Measurements from ENCODE around the gene ARHGEF17. TPM values are rescaled to one million over a fixed set of nuclear protein-coding genes. Genes with fewer than 3 reads are reported as not detected.

ARHGEF17 gene
- total RNA-seq, 2 donors from 2014 or later = 31.0 to 39.0 TPM

DNA sequence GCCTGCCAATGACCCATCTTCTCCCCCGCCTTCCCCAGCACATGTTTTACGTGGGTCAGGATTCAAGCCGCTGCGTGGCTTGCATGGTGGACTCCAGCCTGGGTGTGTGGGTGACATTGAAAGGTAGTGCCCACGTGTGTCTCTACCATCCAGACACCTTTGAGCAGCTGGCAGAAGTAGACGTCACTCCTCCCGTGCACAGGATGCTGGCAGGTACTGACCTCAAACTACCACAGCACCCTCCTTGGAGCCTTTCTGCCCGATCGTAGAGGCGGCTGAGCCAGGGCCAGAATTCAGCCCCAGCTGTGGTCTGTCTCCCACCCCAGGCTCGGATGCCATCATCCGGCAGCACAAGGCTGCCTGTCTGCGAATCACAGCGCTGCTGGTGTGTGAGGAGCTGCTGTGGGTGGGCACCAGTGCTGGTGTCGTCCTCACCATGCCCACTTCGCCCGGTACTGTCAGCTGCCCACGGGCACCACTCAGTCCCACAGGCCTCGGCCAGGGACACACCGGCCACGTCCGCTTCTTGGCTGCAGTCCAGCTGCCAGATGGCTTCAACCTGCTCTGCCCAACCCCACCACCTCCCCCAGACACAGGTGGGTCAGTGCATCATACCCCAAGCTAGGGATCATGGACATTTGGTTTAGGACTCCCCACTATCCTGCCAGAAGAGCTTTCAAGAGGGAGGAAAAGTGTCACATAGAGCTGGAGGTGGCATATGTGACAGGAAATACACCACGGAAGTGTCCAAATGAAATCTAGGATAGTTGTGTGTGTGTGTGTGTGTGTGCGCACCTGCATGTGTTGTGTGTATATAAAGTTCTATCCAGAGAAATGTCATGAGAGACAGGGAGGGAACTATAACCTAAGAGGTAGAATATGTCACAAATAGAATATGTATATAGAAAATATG, 57.5 kb downstream of the ARHGEF17 start:
- no peak for DNase-seq
- Mint-ChIP-seq H3K4me1 (no peaks in the 10 kb centered on the region), H3K4me3 (no peak overlapping the region), H3K36me3 (ENCODE audit: low read depth) (peaks cover 14% of the 10 kb centered on the region), H3K27me3 (ENCODE audit: insufficient read depth) (peaks cover 4% of the 10 kb centered on the region), H3K9me3 (no peaks in the 10 kb centered on the region), H3K27ac (no peak overlapping the region)
- Histone ChIP-seq H3K9me3 (ENCODE audit: control insufficient read depth, low read length) (no peaks in the 10 kb centered on the region), H3K27ac (ENCODE audit: low read depth, low read length) (no peak overlapping the region), H3K9ac (ENCODE audit: extremely low read depth, low read length, poor library complexity, severe bottlenecking) (no peak overlapping the region), H3K27me3 (ENCODE audit: control insufficient read depth, insufficient read depth, low read length, poor library complexity, severe bottlenecking) (no peaks in the 10 kb centered on the region), H3K4me1 (ENCODE audit: control insufficient read depth, insufficient read depth, low read length) (no peaks in the 10 kb centered on the region), H3K36me3 (ENCODE audit: control insufficient read depth, insufficient read depth, low read length) (peaks cover 41% of the 10 kb centered on the region), H3K4me3 (ENCODE audit: low read length) (no peak overlapping the region)
- TF ChIP-seq, protein P1, sequence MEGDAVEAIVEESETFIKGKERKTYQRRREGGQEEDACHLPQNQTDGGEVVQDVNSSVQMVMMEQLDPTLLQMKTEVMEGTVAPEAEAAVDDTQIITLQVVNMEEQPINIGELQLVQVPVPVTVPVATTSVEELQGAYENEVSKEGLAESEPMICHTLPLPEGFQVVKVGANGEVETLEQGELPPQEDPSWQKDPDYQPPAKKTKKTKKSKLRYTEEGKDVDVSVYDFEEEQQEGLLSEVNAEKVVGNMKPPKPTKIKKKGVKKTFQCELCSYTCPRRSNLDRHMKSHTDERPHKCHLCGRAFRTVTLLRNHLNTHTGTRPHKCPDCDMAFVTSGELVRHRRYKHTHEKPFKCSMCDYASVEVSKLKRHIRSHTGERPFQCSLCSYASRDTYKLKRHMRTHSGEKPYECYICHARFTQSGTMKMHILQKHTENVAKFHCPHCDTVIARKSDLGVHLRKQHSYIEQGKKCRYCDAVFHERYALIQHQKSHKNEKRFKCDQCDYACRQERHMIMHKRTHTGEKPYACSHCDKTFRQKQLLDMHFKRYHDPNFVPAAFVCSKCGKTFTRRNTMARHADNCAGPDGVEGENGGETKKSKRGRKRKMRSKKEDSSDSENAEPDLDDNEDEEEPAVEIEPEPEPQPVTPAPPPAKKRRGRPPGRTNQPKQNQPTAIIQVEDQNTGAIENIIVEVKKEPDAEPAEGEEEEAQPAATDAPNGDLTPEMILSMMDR (conservative IDR thresholded peaks at IDR 0.05) = no peak
- 92 to 97% methylated on average over 10 to 24 of the region's 24 CpGs for WGBS, 2 experiments (ENCODE audit: insufficient coverage in 1 of 2, insufficient read length in 1 of 2)

DNA sequence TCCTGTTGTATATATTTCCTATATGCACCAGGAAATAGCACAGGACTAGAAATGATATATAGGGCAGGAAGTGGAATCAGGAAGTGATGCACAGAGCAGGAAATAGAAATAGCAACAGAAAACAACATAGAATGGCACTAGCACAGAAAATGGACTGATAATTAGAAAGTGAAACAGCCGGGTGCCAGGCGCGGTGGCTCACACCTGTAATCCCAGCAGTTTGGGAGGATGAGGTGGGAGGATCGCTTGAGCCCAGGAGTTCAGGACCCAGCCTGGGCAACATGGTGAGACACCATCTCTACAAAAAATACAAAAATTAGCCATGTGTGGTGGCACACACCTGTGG, 58.2 kb downstream of the ARHGEF17 start:
- 90 to 91% methylated on average over 4 of the region's 4 CpGs for WGBS, 2 experiments (ENCODE audit: insufficient coverage in 1 of 2, insufficient read length in 1 of 2)
- H3K4me3 Mint-ChIP-seq = no peak overlapping the region
- Histone ChIP-seq H3K4me3 (ENCODE audit: low read length) (no peak overlapping the region), H3K36me3 (ENCODE audit: control insufficient read depth, insufficient read depth, low read length) (peaks cover 35% of the 10 kb centered on the region), H3K27ac (ENCODE audit: low read depth, low read length) (no peak overlapping the region), H3K4me1 (ENCODE audit: control insufficient read depth, insufficient read depth, low read length) (no peaks in the 10 kb centered on the region), H3K9me3 (ENCODE audit: control insufficient read depth, low read length) (no peaks in the 10 kb centered on the region), H3K27me3 (ENCODE audit: control insufficient read depth, insufficient read depth, low read length, poor library complexity, severe bottlenecking) (no peaks in the 10 kb centered on the region), H3K9ac (ENCODE audit: extremely low read depth, low read length, poor library complexity, severe bottlenecking) (no peak overlapping the region)
- peaks cover 14% of the 10 kb centered on the region for H3K36me3 Mint-ChIP-seq (ENCODE audit: low read depth)
- no peaks in the 10 kb centered on the region for H3K9me3 Mint-ChIP-seq
- no peaks in the 10 kb centered on the region for H3K4me1 Mint-ChIP-seq
- peaks cover 4% of the 10 kb centered on the region for H3K27me3 Mint-ChIP-seq (ENCODE audit: insufficient read depth)
- TF ChIP-seq, protein P1 (conservative IDR thresholded peaks at IDR 0.05) = no peak
- no peak overlapping the region for H3K27ac Mint-ChIP-seq
- no peak for DNase-seq

DNA sequence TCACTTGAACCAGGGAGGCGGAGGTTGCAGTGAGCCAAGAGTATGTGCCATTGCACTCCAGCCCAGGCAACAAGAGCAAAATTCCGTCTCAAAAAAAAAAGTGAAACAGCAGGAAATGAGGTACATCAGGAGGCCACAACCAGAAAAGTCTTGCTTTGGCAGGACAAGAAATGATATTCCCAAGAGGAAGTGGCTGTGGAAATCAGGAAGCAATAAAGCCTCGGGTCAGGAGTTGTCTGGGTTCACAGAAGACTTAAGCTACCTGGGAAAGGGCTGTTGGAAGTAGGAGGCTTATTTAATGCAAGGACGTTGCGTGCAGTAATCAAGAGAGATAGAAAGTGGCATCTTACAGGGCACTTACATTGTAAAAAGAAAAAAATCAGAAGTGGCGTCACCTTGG, 58.9 kb downstream of the ARHGEF17 start:
- no peak overlapping the region for H3K9ac ChIP-seq (ENCODE audit: extremely low read depth, low read length, poor library complexity, severe bottlenecking)
- TF ChIP-seq, protein P1 (conservative IDR thresholded peaks at IDR 0.05) = no peak
- no peak overlapping the region for H3K27ac Mint-ChIP-seq

More for the DNA sequence above, 58.9 kb downstream of the ARHGEF17 start:
- H3K4me1 ChIP-seq (ENCODE audit: control insufficient read depth, insufficient read depth, low read length) = no peaks in the 10 kb centered on the region
- no peaks in the 10 kb centered on the region for H3K4me1 Mint-ChIP-seq
- H3K36me3 ChIP-seq (ENCODE audit: control insufficient read depth, insufficient read depth, low read length) = peaks cover 30% of the 10 kb centered on the region
- 93% methylated on average over 6 of the region's 6 CpGs for WGBS, 2 experiments (ENCODE audit: insufficient coverage in 1 of 2, insufficient read length in 1 of 2)
- peaks cover 14% of the 10 kb centered on the region for H3K36me3 Mint-ChIP-seq (ENCODE audit: low read depth)
- no peak for DNase-seq
- no peaks in the 10 kb centered on the region for H3K9me3 ChIP-seq (ENCODE audit: control insufficient read depth, low read length)
- H3K27me3 ChIP-seq (ENCODE audit: control insufficient read depth, insufficient read depth, low read length, poor library complexity, severe bottlenecking) = no peaks in the 10 kb centered on the region
- no peak overlapping the region for H3K4me3 Mint-ChIP-seq
- H3K9me3 Mint-ChIP-seq = no peaks in the 10 kb centered on the region
- H3K4me3 ChIP-seq (ENCODE audit: low read length) = no peak overlapping the region
- peaks cover 4% of the 10 kb centered on the region for H3K27me3 Mint-ChIP-seq (ENCODE audit: insufficient read depth)
- H3K27ac ChIP-seq (ENCODE audit: low read depth, low read length) = no peak overlapping the region
